Parathyroid adenoma (tissue), 2 donors: ENCODE measurements around the gene PILRA.

Source experiments
- H2AFZ ChIP-seq: fragments of 300-600 bp; sonication (generic); one replicate; pipeline ENCODE4 v1.7.0; 2017; ENCODE audit warnings: antibody characterized with exemption, mild to moderate bottlenecking
- H3K27ac ChIP-seq: fragments of 300-600 bp; sonication (generic); one replicate; pipeline ENCODE4 v1.7.0; 2017
- H3K27me3 ChIP-seq: fragments of 300-600 bp; sonication (generic); one replicate; pipeline ENCODE4 v1.7.0; 2017; ENCODE audit warnings: low read length; ENCODE audit not compliant: control insufficient read depth, insufficient read depth
- H3K36me3 ChIP-seq: fragments of 300-600 bp; sonication (generic); one replicate; pipeline ENCODE4 v1.7.0; 2017; ENCODE audit warnings: low read length; ENCODE audit not compliant: control insufficient read depth, insufficient read depth
- H3K4me1 ChIP-seq: fragments of 300-600 bp; sonication (generic); one replicate; pipeline ENCODE4 v1.7.0; 2017; ENCODE audit warnings: control low read depth
- H3K4me2 ChIP-seq: fragments of 300-600 bp; sonication (generic); one replicate; pipeline ENCODE4 v1.7.0; 2017; ENCODE audit warnings: low read length
- H3K4me3 ChIP-seq: fragments of 300-600 bp; sonication (generic); one replicate; pipeline ENCODE4 v1.7.0; 2017; ENCODE audit warnings: low read depth, low read length
- H3K79me2 ChIP-seq: fragments of 300-600 bp; sonication (generic); one replicate; pipeline ENCODE4 v1.7.0; 2017; ENCODE audit warnings: control low read depth
- H3K9ac ChIP-seq: fragments of 300-600 bp; sonication (generic); one replicate; pipeline ENCODE4 v1.7.0; 2017; ENCODE audit warnings: mild to moderate bottlenecking
- H3K9me3 ChIP-seq: fragments of 300-600 bp; sonication (generic); one replicate; pipeline ENCODE4 v1.7.0; 2017; ENCODE audit warnings: low read length; ENCODE audit not compliant: control insufficient read depth
- CTCF ChIP-seq: fragments of 300-600 bp; sonication (generic); IDR thresholded peaks from one replicate; pipeline ENCODE4 v1.7.0; 2017; ENCODE audit warnings: antibody characterized with exemption, mild to moderate bottlenecking
- donor health status: primary hyperparathyroidism.

Gene PILRA

GRCh38 chr7:100366411-100367250, 6.7 kb upstream of the PILRA start:
- no peak overlapping the region for H3K4me2 ChIP-seq
- no peaks in the 10 kb centered on the region for H3K79me2 ChIP-seq
- H3K4me1 ChIP-seq = no peaks in the 10 kb centered on the region
- H3K9ac ChIP-seq = no peak overlapping the region
- TF ChIP-seq CTCF = no peak
- H3K27me3 ChIP-seq = no peaks in the 10 kb centered on the region
- no peaks in the 10 kb centered on the region for H3K36me3 ChIP-seq
- no peak overlapping the region for H3K4me3 ChIP-seq
- no peaks in the 10 kb centered on the region for H3K9me3 ChIP-seq
- no peak overlapping the region for H2AFZ ChIP-seq
- H3K27ac ChIP-seq = no peak overlapping the region

- H3K4me1 ChIP-seq = no peaks in the 10 kb centered on the region
- H3K9ac ChIP-seq = no peak overlapping the region
- no peak for TF ChIP-seq CTCF
- H3K36me3 ChIP-seq = no peaks in the 10 kb centered on the region
- no peak overlapping the region for H3K27ac ChIP-seq
- H3K79me2 ChIP-seq = no peaks in the 10 kb centered on the region
- H3K9me3 ChIP-seq = no peaks in the 10 kb centered on the region
- H3K4me2 ChIP-seq = no peak overlapping the region
- no peak overlapping the region for H3K4me3 ChIP-seq
- H2AFZ ChIP-seq = no peak overlapping the region
- no peaks in the 10 kb centered on the region for H3K27me3 ChIP-seq
Observed at GRCh38 chr7:100367251-100367620, 6.1 kb upstream of the PILRA start.

GRCh38 chr7:100367676-100368613, 5.3 kb upstream of the PILRA start:
- no peaks in the 10 kb centered on the region for H3K27me3 ChIP-seq
- no peak overlapping the region for H2AFZ ChIP-seq
- no peak overlapping the region for H3K4me3 ChIP-seq
- no peaks in the 10 kb centered on the region for H3K36me3 ChIP-seq
- no peak overlapping the region for H3K27ac ChIP-seq
- no peaks in the 10 kb centered on the region for H3K4me1 ChIP-seq
- no peak for TF ChIP-seq CTCF
- no peak overlapping the region for H3K9ac ChIP-seq
- no peak overlapping the region for H3K4me2 ChIP-seq
- H3K9me3 ChIP-seq = no peaks in the 10 kb centered on the region
- no peaks in the 10 kb centered on the region for H3K79me2 ChIP-seq

GRCh38 chr7:100369105-100369504, 4.2 kb upstream of the PILRA start:
- H3K4me1 ChIP-seq = no peaks in the 10 kb centered on the region
- no peak for TF ChIP-seq CTCF
- H3K9ac ChIP-seq = no peak overlapping the region
- H3K4me3 ChIP-seq = no peak overlapping the region
- H3K27me3 ChIP-seq = no peaks in the 10 kb centered on the region
- H3K4me2 ChIP-seq = no peak overlapping the region
- H3K9me3 ChIP-seq = no peaks in the 10 kb centered on the region
- peak overlapping the region; percentile 16 for H3K27ac ChIP-seq
- H3K79me2 ChIP-seq = no peaks in the 10 kb centered on the region
- no peaks in the 10 kb centered on the region for H3K36me3 ChIP-seq
- H2AFZ ChIP-seq = no peak overlapping the region
